SIG-M5 treated with dmso at 0.1 percent for 504 hours (cell line): ENCODE measurements around the gene CLK1.

ENCODE experiments used
- DNase-seq: peaks from one replicate; lab custom pipeline; 2025; ENCODE audit not compliant: unreplicated experiment; lab: John Stamatoyannopoulos, UW

CLK1 gene

GRCh38 chr2:200811333-200812121 is 52.9 kb downstream of the CLK1 start, which contains the start of gene BZW1:
TSS of gene BZW1 (plus strand) at chr2:200811910. CDS start at chr2:200813218, 1,308 bp downstream.
- peak; percentile 97 for DNase-seq

DNA sequence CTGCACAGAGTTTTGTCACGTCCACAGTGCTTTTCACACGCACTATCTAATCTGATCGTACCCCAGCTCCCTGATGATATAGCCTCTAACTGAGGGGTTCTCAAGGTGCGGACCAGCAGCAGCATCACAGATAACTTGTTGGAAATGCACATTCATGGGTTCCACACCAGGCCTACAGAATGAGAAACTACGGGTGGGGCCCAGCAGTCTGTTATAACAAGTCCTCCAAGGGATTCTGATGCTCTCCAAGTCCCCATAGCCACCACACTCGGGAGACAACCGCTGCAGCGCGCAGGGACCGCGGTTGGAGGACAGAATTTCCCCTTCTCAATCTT is 53.5 kb downstream of the CLK1 start:
- DNase-seq = no peak

DNA sequence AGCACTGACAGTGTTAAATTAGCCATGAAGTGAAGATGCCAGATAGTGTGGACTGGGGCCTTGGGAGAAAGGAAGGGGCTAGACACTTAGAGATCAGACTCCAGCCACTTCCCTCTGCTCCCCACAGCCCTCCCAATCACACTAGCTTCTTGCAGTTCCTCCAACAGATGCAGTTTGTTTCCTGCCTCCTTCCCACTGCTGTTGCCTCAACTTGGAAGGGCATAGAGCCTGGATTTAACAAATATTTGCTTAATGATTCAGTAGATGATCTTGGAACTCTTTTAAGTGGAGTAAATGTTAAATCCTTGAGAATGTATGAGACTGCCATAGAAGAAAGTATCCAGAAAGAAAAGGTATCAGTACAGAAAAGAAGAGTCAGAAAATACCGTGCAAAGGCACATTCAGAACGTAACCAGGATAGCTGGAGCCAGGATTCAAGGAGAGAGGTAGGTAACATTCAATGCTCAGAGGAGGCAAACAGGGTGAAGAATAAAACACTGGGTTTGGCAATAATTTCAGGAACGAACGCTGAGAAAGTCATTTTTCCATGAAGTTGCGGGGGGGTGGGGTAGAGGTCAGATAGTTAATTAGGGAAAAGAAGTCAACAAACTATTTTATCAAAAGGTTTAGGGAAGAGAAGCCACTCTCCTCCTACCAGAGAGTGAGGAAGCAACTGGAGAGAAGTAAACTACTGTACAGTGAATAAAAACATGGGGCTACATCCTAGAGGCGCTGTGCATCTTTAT is 54.0 kb downstream of the CLK1 start:
- DNase-seq = peak; percentile 17

DNA sequence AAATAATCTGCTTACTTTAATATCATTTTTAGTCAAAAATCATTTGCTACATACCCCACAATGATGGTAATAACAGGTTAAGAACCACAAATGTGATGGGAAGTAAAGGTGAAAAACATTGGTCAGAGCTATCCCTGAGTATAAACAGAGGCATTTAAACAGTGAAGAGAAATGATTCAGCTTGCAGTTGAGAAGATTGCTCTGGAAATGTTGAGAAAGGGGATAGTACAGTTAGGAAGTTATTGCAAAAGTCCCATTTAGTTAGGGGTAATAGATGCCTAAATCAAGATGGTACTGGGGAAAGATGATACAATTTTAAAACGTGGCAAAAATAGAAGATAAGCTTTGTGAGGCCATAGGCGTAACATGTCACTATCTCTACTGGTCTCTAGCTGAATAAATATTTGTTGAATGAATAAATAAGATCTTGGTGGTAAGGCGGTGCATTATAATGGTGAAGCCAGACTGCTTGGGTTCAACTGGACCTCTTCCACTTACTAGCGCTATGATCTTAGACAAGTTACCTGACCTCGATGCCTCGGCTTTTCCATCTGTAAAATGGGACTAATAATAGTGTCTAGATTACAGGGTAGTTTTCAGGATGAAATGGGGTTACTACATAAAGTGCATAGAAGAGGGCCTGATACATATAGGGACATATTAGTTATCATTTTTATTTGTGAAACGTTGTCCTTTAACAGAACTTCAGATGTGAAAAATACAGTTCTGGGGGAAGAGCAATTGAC is 54.8 kb downstream of the CLK1 start:
- DNase-seq = no peak
